ENCODE data around the gene ROBO2.

The ROBO2 gene

GRCh38 chr3:77436908-77437307 lies 397.0 kb downstream of the ROBO2 start:
- DNase-seq (ENCODE audit: low read depth) = no peak
- no peak overlapping the region for H3K4me3 ChIP-seq (ENCODE audit: low read depth, low read length)
- no peak for TF ChIP-seq CTCF (IDR thresholded peaks at IDR 0.05; ENCODE audit: control insufficient read depth, extremely low read depth, insufficient read depth)

- TF ChIP-seq CTCF (IDR thresholded peaks at IDR 0.05; ENCODE audit: control insufficient read depth, extremely low read depth, insufficient read depth) = no peak
- H3K4me3 ChIP-seq (ENCODE audit: low read depth, low read length) = no peak overlapping the region
- no peak for DNase-seq (ENCODE audit: low read depth)
Observed at GRCh38 chr3:77446084-77446483, 406.2 kb downstream of the ROBO2 start.

- TF ChIP-seq CTCF (IDR thresholded peaks at IDR 0.05; ENCODE audit: control insufficient read depth, extremely low read depth, insufficient read depth) = no peak
- no peak for DNase-seq (ENCODE audit: low read depth)
- H3K4me3 ChIP-seq (ENCODE audit: low read depth, low read length) = no peak overlapping the region
Observed at GRCh38 chr3:77446761-77447160, 406.9 kb downstream of the ROBO2 start.

- no peak overlapping the region for H3K4me3 ChIP-seq (ENCODE audit: low read depth, low read length)
- DNase-seq (ENCODE audit: low read depth) = no peak
- no peak for TF ChIP-seq CTCF (IDR thresholded peaks at IDR 0.05; ENCODE audit: control insufficient read depth, extremely low read depth, insufficient read depth)
Observed at GRCh38 chr3:77449459-77450350, 409.8 kb downstream of the ROBO2 start.

GRCh38 chr3:77456431-77456830 lies 416.5 kb downstream of the ROBO2 start:
- no peak for TF ChIP-seq CTCF (IDR thresholded peaks at IDR 0.05; ENCODE audit: control insufficient read depth, extremely low read depth, insufficient read depth)
- H3K4me3 ChIP-seq (ENCODE audit: low read depth, low read length) = no peak overlapping the region
- DNase-seq (ENCODE audit: low read depth) = no peak

- DNase-seq (ENCODE audit: low read depth) = no peak
- no peak for TF ChIP-seq CTCF (IDR thresholded peaks at IDR 0.05; ENCODE audit: control insufficient read depth, extremely low read depth, insufficient read depth)
- H3K4me3 ChIP-seq (ENCODE audit: low read depth, low read length) = no peak overlapping the region
Observed at GRCh38 chr3:77456906-77457305, 417.0 kb downstream of the ROBO2 start.

- no peak overlapping the region for H3K4me3 ChIP-seq (ENCODE audit: low read depth, low read length)
- TF ChIP-seq CTCF (IDR thresholded peaks at IDR 0.05; ENCODE audit: control insufficient read depth, extremely low read depth, insufficient read depth) = no peak
- DNase-seq (ENCODE audit: low read depth) = no peak
Observed at GRCh38 chr3:77459926-77460325, 420.0 kb downstream of the ROBO2 start.
